GM18499 (cell line): ENCODE data around the gene ANGPTL2.

ENCODE experiments used
- ATAC-seq: cut with Tn5 transposase; IDR thresholded peaks from one replicate; pipeline ENCODE4 v1.9.1; 2021; ENCODE audit warnings: moderate number of reproducible peaks; ENCODE audit not compliant: insufficient read depth, unreplicated experiment

ANGPTL2 gene

DNA sequence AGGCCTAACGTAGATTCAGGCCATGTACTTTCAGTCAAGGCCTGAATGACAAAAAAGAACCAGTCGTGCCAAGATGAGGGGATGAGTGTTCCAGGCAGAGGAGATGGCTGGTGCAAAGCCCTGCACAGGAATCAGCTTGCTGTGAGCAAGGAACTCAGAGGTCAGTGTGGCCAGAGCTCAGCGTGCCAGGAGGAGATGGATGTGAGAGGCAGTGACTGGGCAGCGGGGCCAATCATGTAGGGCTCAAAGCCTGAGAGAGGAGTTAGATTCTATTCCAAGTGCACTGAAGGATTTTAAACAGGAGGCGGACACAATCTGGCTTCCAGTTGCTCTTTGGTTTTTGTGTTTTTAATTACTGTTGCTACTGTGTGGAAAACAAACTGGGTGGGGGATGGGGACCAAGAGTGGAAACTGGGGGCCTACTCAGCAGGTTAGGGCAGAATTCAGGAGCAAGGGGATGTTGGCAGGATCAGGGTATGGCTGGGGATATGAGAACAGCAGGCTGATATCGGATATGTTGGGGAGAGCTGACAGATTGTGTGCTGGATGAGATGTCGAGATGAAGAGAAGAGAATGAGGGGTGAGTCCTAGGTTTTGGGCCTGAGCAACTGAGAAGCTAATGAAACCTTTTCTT, 64.3 kb downstream of the ANGPTL2 start:
- ATAC-seq = no peak

DNA sequence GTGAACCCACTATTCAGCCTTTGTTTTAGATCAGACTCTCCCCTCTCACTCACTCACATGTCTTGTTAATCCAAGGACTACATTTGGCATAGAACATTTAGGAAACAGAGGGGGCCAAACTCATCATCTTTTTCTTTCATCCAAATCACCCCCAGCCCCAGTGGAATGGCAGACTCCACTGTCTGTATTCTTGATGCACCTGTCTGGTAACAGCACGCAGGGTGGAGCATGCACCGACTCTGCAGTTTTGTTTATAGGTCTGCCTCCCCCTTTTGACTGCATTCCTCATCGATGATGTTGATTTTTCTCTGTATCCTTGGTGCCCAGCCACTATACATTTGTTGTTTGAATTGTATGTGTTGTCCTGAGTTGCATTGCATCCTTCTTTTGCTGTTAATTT, 66.0 kb downstream of the ANGPTL2 start:
- ATAC-seq = no peak

DNA sequence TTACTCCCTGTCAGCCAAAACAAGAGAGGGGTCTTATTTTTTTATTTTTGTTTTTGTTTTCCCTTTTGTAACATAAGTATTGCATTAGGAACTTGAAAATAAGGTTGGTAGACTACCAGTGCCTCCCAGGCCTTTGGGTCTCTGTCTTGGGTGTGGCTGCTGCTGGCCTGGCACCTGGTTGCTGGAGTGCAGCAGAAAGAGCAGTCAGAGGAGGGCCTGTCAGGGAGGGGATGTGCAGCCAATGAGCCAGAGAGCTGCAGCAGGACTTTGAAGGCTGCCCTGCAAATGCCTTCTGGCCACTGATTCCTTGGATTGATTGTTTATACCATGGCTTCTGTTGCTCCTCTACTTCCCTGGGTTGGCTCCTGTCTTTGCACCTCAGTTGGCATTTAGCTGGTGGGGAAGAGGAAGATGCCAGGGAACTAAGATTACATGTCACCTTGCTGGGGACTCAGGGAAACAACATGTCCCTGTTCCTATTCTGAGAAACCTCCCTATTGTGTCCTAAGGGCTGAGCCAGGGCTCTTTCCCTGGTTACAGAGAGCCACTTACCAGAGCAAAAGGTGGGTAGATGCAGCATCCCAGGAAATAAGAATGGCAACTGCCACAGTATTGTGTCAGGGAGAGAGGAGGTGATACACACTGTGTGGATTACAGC, 66.6 kb downstream of the ANGPTL2 start:
- ATAC-seq = no peak

DNA sequence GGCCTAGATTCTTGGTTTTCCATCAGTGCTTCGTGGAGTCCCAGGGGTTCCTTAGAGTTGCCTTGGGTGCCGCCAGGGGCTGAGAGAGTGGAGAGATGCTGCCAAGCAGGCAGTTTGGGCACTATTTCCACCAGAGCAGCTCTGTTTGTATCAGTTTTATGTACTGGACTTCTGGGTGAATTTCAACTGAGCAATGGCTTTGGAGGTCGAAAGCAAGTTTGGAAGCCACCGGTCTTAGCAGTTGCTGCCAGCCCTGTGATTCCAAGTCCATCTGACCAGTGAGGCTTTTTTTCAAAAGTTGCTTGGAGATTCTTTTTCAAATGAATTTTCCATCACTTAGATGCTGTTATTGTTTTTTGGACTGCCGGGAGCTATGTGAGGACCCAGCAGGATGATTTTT, 68.5 kb downstream of the ANGPTL2 start:
- no peak for ATAC-seq

DNA sequence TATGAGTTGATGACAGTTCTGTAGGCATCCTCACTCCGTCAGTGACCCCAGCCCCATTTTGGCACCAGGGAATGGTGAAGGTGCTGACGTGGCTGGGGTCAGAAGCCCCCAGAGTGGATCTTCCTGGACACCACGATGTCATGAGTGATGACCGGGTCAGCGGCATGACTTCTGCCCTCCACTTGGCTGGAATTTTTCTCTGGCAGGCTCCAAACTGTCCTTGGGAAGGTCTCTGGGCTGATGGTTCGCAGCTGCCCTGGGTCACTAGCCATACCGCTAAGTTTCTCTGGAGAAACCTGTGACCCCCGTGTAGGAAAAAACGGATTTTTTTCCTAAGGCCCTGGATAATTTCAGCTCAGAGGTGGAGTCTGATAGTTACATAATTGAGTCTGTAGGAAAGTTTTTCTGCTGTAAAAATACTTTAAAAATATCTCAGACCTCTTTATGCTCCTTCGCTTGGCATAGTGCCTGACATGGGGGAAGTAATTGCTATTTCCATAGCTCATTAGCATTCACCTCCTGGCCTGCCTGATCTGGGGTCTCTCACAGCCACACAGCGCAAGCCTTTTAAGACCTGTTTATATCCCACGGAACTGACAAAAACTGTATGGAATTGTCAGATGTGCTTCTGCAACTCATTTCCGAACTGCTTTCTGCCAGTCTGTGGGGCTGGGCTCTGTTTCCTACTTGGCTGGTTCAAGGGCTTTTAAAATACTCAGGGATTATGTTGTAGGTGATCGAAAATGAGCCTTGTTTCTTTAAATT, 69.2 kb downstream of the ANGPTL2 start:
- no peak for ATAC-seq

DNA sequence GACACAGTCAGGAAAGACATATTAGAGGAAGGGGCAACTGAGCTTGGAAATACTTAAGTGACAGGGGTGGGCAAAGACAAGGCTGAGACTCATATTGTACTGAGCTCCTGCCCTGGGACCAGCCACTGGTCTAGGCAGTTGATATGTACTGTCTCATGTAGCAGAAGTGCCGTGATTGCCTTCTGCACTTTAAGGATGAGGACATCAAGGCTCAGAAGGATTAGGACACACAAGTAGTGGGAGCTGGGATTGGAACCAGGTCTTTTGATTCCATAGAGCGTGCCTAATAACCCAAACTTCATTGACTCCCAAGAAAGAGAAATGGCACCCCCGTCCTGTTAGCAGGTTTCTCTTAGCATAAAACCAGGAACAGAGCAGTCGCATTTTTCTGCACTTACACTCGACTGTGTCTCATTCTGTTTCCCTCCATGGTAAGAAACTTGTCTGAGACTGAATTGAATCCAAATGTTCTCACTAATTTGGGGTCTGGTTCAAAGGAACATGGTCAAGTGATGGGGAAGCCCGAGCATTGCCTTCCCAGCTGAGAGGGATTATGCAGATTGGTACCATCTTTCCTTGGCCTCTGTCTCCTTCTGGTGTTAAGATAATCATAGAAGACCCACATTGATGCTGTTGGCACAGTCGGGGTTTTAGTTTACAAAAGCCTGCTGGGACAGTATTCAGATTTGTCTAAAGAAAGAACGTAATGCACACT, 70.4 kb downstream of the ANGPTL2 start:
- ATAC-seq = no peak

DNA sequence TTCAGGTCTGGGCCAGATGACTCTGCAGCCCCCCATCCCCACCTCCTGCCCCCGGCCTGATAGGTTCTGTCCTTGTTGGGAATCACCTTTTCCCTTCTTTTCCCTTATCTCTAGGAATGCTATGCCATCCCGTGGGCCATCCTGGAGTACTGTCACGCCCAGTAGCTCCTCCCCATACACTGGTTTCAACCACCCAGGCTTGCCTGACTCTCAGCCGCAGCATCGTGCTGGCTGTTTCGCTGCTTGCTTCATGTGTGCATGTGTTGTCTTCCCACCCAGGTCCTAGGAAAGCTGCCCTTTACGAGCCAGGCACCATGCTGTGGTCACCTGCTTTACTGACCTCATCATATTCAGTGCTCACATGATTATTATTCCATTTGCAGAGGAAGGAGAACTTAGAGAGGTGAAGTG, 71.8 kb downstream of the ANGPTL2 start:
- no peak for ATAC-seq

DNA sequence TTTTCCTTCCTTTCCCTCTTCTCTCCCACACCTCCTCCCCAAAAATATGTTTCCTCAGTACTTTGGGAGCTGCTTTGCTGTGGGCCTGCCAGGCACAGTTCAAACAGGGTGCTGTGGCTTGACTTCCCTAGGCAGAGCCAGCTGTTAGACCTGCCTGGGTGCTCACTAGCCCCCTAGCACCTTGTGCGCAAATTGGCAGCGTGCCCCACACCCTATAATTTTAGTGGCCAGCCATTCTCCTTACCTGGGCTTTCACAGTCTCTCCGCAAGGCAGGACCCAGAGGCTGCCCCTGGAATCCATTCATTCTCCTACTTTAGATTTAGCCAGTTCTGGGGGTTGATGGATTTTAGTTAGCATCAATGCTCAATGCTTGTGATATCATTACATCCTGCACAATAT, 72.3 kb downstream of the ANGPTL2 start:
- ATAC-seq = no peak

DNA sequence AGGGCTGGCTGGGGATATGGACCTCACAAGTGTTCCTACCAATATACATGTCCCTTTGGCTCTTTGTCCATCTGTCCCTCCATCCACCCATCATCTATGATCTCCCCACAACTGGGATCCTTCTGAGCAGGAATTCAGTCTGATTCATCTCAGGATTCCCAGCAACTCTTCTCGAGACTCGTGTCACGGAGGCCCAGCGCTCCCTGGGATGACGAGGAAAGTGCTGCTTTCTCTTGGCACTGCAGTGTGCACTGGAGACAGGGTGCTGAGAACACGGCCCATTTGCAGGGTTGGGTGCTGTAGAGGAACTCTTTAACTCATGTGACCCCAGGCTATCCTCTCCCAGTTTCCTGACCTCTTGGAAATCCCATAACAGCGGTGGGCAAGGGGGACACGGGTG, 72.9 kb downstream of the ANGPTL2 start:
- ATAC-seq = no peak

DNA sequence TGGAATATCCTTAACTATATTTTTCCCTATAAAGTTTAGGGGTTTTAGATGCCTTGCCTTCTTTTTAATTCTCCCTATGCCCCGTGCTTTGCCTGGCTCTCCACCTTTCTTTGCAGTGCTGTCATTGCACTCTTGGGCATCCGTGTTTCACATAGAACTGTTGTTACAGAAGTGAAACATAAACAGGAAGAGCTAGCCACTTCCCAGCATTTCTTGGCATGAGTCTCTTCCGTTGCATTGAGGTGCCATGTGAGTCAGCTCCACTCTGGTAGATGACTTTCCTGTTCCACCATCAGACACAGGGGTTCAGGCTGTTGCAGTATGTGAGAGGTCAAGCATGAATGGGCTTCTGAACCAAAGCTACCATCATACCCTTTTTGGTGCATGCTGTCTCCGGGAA, 73.4 kb downstream of the ANGPTL2 start:
- no peak for ATAC-seq

DNA sequence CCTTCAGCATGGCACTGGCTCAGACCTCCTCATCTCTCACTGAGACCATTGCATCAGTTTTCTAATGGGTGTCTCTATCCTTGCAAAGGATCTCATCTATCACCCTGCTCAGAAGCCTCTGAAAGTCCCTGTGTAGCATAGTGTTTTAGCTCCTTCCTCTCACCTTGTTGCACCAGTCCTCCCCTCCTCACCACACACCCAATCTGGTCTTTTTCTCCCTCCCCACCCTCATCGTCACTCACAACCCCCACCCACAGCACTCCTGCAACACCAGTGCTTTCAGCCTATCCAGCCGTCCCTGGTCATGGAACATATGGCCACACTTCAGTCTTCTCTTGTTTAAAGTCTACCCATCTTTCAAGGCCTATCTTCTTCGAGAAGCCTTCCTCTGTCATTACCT, 74.5 kb downstream of the ANGPTL2 start:
- no peak for ATAC-seq

DNA sequence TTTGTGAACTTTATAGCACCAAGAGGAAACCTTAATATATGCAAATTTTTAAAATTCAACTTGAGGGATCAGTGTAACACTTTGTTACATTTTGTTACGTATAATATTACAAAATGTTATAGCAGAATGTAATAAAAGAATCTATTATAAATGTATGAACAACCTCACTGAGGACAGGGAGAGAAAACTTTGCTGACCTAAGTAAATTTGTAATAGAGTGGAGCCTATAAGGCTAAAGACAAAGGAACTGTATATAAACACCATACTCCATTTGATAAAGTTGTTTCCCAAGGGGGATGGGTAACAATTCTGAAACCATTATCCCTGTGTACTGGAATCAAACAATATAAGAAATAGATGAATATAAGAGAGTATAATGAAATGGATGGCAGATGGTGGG, 77.3 kb downstream of the ANGPTL2 start:
- ATAC-seq = no peak

DNA sequence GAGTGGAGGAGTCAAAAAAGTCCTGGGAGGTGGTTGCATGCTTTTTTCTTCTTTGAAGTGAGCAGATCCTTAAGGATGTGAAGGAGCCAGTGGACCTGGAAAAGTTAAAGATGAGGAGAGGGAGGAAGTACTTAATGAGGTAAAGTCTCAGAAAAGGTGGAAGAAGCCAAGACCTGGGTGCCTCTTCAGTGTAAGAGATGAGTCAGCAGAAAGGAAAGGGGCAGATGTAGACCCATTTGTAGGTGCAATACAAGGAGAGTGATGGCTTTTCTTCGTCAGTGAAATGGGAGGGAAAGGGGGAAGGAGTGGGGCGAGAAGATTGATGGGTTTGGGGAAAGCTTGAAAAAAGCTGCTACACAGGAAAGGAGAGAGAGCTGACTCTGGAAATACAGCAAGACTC, 82.9 kb downstream of the ANGPTL2 start:
- ATAC-seq = no peak

DNA sequence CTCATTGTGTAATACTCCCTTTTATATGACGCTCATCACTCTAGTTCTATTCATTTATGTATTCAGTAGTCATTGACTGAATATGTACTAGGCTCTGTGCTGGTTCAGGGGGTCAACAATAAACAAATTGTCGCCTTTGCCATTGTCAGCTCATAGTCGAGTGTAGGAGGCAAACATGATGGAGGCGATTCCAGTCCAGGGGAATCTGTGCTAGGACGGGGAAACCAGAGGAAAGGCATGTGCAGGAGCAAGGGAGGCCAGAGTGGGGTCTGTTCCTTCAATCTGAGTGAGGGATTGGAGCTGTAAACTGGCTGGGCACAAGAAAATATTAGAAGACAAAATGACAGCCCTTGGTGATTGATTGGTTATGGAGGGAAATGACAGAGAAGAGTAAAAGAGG, 83.9 kb downstream of the ANGPTL2 start:
- ATAC-seq = no peak
